Neural cell (in vitro differentiated cells): Measurements from ENCODE around the gene THBS2. TPM values are rescaled to one million over a fixed set of nuclear protein-coding genes. Genes with fewer than 3 reads are reported as not detected.

Experiments used
- H2AFZ ChIP-seq: fragments of 200-600, 300-800 bp; sonication (generic), shearing (Covaris generic); 2 replicates; pipeline ENCODE4 v1.6.0; 2014; ENCODE audit warnings: low read depth, mild to moderate bottlenecking, antibody characterized with exemption, low read length, moderate library complexity
- H3F3A ChIP-seq: fragments of 200-600 bp; shearing (Covaris generic); 2 replicates; pipeline ENCODE4 v1.6.1; 2016; ENCODE audit warnings: mild to moderate bottlenecking, moderate library complexity, mixed read lengths, antibody characterized with exemption, low read length; ENCODE audit not compliant: insufficient read depth, poor library complexity, severe bottlenecking
- H3K27ac ChIP-seq: fragments of 200-600, 300-800 bp; sonication (generic), shearing (Covaris generic); 2 replicates; pipeline ENCODE4 v1.5.1; 2014; ENCODE audit warnings: mild to moderate bottlenecking, low read length, moderate library complexity
- H3K27me3 ChIP-seq: fragments of 300-800, 200-600 bp; sonication (generic), shearing (Covaris generic); 2 replicates; pipeline ENCODE4 v1.6.0; 2014; ENCODE audit warnings: mild to moderate bottlenecking, low read depth, low read length, moderate library complexity; ENCODE audit not compliant: insufficient read depth
- H3K36me3 ChIP-seq: fragments of 300-800, 200-600 bp; sonication (generic), shearing (Covaris generic); 2 replicates; pipeline ENCODE4 v1.5.1; 2014; ENCODE audit warnings: mild to moderate bottlenecking, antibody characterized with exemption, low read length, moderate library complexity; ENCODE audit not compliant: insufficient read depth
- H3K4me2 ChIP-seq: fragments of 300-800, 200-600 bp; sonication (generic), shearing (Covaris generic); 2 replicates; pipeline ENCODE4 v1.6.0; 2014; ENCODE audit warnings: mild to moderate bottlenecking, low read length
- H3K4me3 ChIP-seq: fragments of 300-800, 200-600 bp; sonication (generic), shearing (Covaris generic); 2 replicates; pipeline ENCODE4 v1.5.1; 2014; ENCODE audit warnings: mild to moderate bottlenecking, low read length, moderate library complexity
- H3K79me2 ChIP-seq: fragments of 200-600 bp; shearing (Covaris generic); replicated peaks from 2 replicates; pipeline ENCODE4 v1.6.0; 2014; ENCODE audit warnings: mild to moderate bottlenecking, low read length, moderate library complexity; ENCODE audit not compliant: insufficient read depth
- H3K9ac ChIP-seq: fragments of 300-800, 200-600 bp; sonication (generic), shearing (Covaris generic); 2 replicates; pipeline ENCODE4 v1.6.1; 2016; ENCODE audit warnings: mild to moderate bottlenecking, low read length, mixed read lengths
- H3K9me2 ChIP-seq: fragments of 200-600 bp; shearing (Covaris generic); 2 replicates; pipeline ENCODE4 v1.6.1; 2016; ENCODE audit warnings: mild to moderate bottlenecking, low read length, mixed read lengths; ENCODE audit not compliant: insufficient read depth
- H3K9me3 ChIP-seq: fragments of 200-600, 300-800 bp; sonication (generic), shearing (Covaris generic); 2 replicates; pipeline ENCODE4 v1.6.1; 2016; ENCODE audit warnings: mild to moderate bottlenecking, mixed run types, low read length, moderate library complexity, mixed read lengths
- H4K20me1 ChIP-seq: fragments of 200-600 bp; shearing (Covaris generic); 2 replicates; pipeline ENCODE4 v1.6.1; 2016; ENCODE audit warnings: mild to moderate bottlenecking, mixed run types; ENCODE audit not compliant: insufficient read depth
- CTCF ChIP-seq: fragments of 450-650 bp; IDR thresholded peaks from 2 replicates; pipeline ENCODE4 v1.5.1; 2014; ENCODE audit warnings: antibody characterized with exemption, mild to moderate bottlenecking, moderate library complexity; ENCODE audit not compliant: poor library complexity, severe bottlenecking
- EP300 ChIP-seq: fragments of 450-650 bp; conservative IDR thresholded peaks from 2 replicates; pipeline ENCODE4 v1.6.1; 2014; ENCODE audit warnings: antibody characterized with exemption, mild to moderate bottlenecking, moderate library complexity; ENCODE audit not compliant: poor library complexity, severe bottlenecking
- EZH2 ChIP-seq: fragments of 200-600, 300-800 bp; shearing (Covaris generic), sonication (generic); IDR thresholded peaks from 2 replicates; pipeline ENCODE4 v1.6.1; 2014; ENCODE audit warnings: antibody characterized with exemption, low read length, borderline replicate concordance, mild to moderate bottlenecking; ENCODE audit not compliant: insufficient read depth, poor library complexity, severe bottlenecking
- MXI1 ChIP-seq: fragments of 450-650 bp; conservative IDR thresholded peaks from 2 replicates; pipeline ENCODE4 v1.6.1; 2014; ENCODE audit warnings: antibody characterized with exemption, mild to moderate bottlenecking; ENCODE audit not compliant: poor library complexity, severe bottlenecking
- POLR2AphosphoS5 ChIP-seq: IDR thresholded peaks from 2 replicates; pipeline ENCODE4 v1.6.1; 2012
- RAD21 ChIP-seq: fragments of 450-650 bp; conservative IDR thresholded peaks from 2 replicates; pipeline ENCODE4 v1.6.1; 2014; ENCODE audit warnings: antibody characterized with exemption, mild to moderate bottlenecking, moderate library complexity
- REST ChIP-seq: IDR thresholded peaks from 2 replicates; pipeline ENCODE4 v1.6.1; 2012; ENCODE audit warnings: borderline replicate concordance
- SMC3 ChIP-seq: fragments of 450-650 bp; conservative IDR thresholded peaks from 2 replicates; pipeline ENCODE4 v1.6.1; 2014; ENCODE audit warnings: antibody characterized with exemption, mild to moderate bottlenecking, moderate library complexity; ENCODE audit not compliant: poor library complexity
- TAF1 ChIP-seq: IDR thresholded peaks from 2 replicates; pipeline ENCODE4 v1.6.1; 2012; ENCODE audit warnings: low read depth
- polyA plus RNA-seq: library from polyadenylated mRNA; depleted of rRNA; stranded (reverse); fragments of >200 nt; gene quantifications from 2 replicates; pipeline ENCODE4 v1.2.3, GENCODE V29; 2014

The THBS2 gene
- polyA plus RNA-seq, 1 donor from 2014 or later, result 0.88 TPM

- Histone ChIP-seq H3K27ac (no peak overlapping the region), H3K79me2 (no peaks in the 10 kb centered on the region), H3K9ac (no peak overlapping the region), H2AFZ (no peak overlapping the region), H3K4me3 (no peak overlapping the region), H3K4me2 (no peak overlapping the region), H3K9me3 (no peaks in the 10 kb centered on the region), H3K36me3 (no peaks in the 10 kb centered on the region), H4K20me1 (no peaks in the 10 kb centered on the region), H3K9me2 (no peaks in the 10 kb centered on the region), H3K27me3 (no peaks in the 10 kb centered on the region), H3F3A (no peaks in the 10 kb centered on the region)
- TF ChIP-seq RAD21 (no peak), REST (no peak), EP300 (no peak)
Observed at GRCh38 chr6:169274781-169275180, 21.1 kb upstream of the THBS2 start.

GRCh38 chr6:169273511-169273910, 19.9 kb upstream of the THBS2 start:
- Histone ChIP-seq H3K27ac (no peak overlapping the region), H3K9me3 (no peaks in the 10 kb centered on the region), H3K9me2 (no peaks in the 10 kb centered on the region), H4K20me1 (no peaks in the 10 kb centered on the region), H3K4me3 (no peak overlapping the region), H2AFZ (no peak overlapping the region), H3K36me3 (no peaks in the 10 kb centered on the region), H3K9ac (no peak overlapping the region), H3F3A (no peaks in the 10 kb centered on the region), H3K4me2 (no peak overlapping the region), H3K27me3 (no peaks in the 10 kb centered on the region), H3K79me2 (no peaks in the 10 kb centered on the region)
- TF ChIP-seq TAF1 (no peak), RAD21 (no peak), EP300 (no peak), EZH2 (no peak), POLR2AphosphoS5 (no peak), SMC3 (no peak), CTCF (no peak), MXI1 (no peak), REST (no peak)
